Neuronal stem cell (in vitro differentiated cells): Measurements from ENCODE around the gene RGPD8.
"Not testable (repeated sequence)": the region's sequence is repeated elsewhere in the genome, so short reads cannot be mapped to it uniquely, and the experiment has no call there.

ENCODE experiments used
- DNase-seq: peaks from one replicate; pipeline ENCODE4 v3.0.0-alpha.2; 2013; ENCODE audit warnings: low spot score
- H2AFZ ChIP-seq: one replicate; pipeline ENCODE4 v1.6.1; 2013; ENCODE audit warnings: mild to moderate bottlenecking, low read length, inconsistent platforms
- H2AK5ac ChIP-seq: 2 replicates; pipeline ENCODE4 v1.6.1; 2013; ENCODE audit warnings: low read depth, mild to moderate bottlenecking, inconsistent platforms, low read length, moderate library complexity, mixed read lengths
- H2BK120ac ChIP-seq: 2 replicates; pipeline ENCODE4 v1.6.1; 2013; ENCODE audit warnings: low read depth, mild to moderate bottlenecking, inconsistent platforms, low read length, moderate library complexity, mixed read lengths
- H2BK12ac ChIP-seq: one replicate; pipeline ENCODE4 v1.6.1; 2013; ENCODE audit warnings: low read length, inconsistent platforms
- H2BK15ac ChIP-seq: 2 replicates; pipeline ENCODE4 v1.6.1; 2013; ENCODE audit warnings: mild to moderate bottlenecking, low read length, inconsistent platforms, mixed read lengths
- H2BK5ac ChIP-seq: one replicate; pipeline ENCODE4 v1.6.1; 2013; ENCODE audit warnings: inconsistent platforms, mild to moderate bottlenecking, low read length, moderate library complexity
- H3K14ac ChIP-seq: one replicate; pipeline ENCODE4 v1.6.1; 2013; ENCODE audit warnings: low read length, inconsistent platforms
- H3K18ac ChIP-seq: 2 replicates; pipeline ENCODE4 v1.6.1; 2013; ENCODE audit warnings: low read length, inconsistent platforms
- H3K23ac ChIP-seq: 2 replicates; pipeline ENCODE4 v1.6.1; 2013; ENCODE audit warnings: low read depth, mild to moderate bottlenecking, mixed read lengths, low read length, inconsistent platforms; ENCODE audit not compliant: poor library complexity
- H3K27ac ChIP-seq: replicated peaks from 3 replicates; pipeline ENCODE4 v1.5.1; 2013; ENCODE audit warnings: low read length, inconsistent platforms
- H3K27me3 ChIP-seq, 3 experiments: 2 replicates each; pipeline ENCODE4 v1.6.1; 2013; ENCODE audit warnings: low read length in 3 of 3, mild to moderate bottlenecking in 2 of 3, inconsistent platforms in 1 of 3, low read depth in 1 of 3, mixed read lengths in 1 of 3, moderate library complexity in 1 of 3; ENCODE audit not compliant: control insufficient read depth in 3 of 3, insufficient read depth in 3 of 3
- H3K36me3 ChIP-seq, 2 donors: replicated peaks in 1 of 2; 2 replicates each; pipeline ENCODE4 v1.6.1; 2013; ENCODE audit warnings: low read length in 2 of 2; ENCODE audit not compliant: control insufficient read depth in 2 of 2, insufficient read depth in 2 of 2
- H3K4ac ChIP-seq: 2 replicates; pipeline ENCODE4 v1.6.1; 2013; ENCODE audit warnings: inconsistent platforms, mild to moderate bottlenecking, low read length, moderate library complexity
- H3K4me1 ChIP-seq, 2 donors: 1 replicate in 1 of 2; 2 replicates in 1 of 2; pipeline ENCODE4 v1.6.1; 2013; ENCODE audit warnings: low read length in 2 of 2, low read depth in 1 of 2; ENCODE audit not compliant: control insufficient read depth in 2 of 2, insufficient read depth in 1 of 2
- H3K4me2 ChIP-seq: one replicate; pipeline ENCODE4 v1.6.1; 2013; ENCODE audit warnings: mild to moderate bottlenecking, low read length, inconsistent platforms; ENCODE audit not compliant: insufficient read depth, poor library complexity, severe bottlenecking
- H3K4me3 ChIP-seq, 2 donors: 2 replicates each; pipeline ENCODE4 v1.5.1; 2013; ENCODE audit warnings: low read length in 2 of 2, mild to moderate bottlenecking in 2 of 2, inconsistent platforms in 1 of 2, moderate library complexity in 1 of 2
- H3K79me1 ChIP-seq: one replicate; pipeline ENCODE4 v1.6.1; 2013; ENCODE audit warnings: low read depth, mild to moderate bottlenecking, inconsistent platforms, low read length, moderate library complexity
- H3K9ac ChIP-seq: one replicate; pipeline ENCODE4 v1.6.1; 2013; ENCODE audit warnings: mild to moderate bottlenecking, low read depth, low read length, inconsistent platforms; ENCODE audit not compliant: poor library complexity
- H3K9me3 ChIP-seq, 2 donors: replicated peaks in 1 of 2; 2 replicates each; pipeline versions ENCODE3 to v1.6.1; 2013; ENCODE audit warnings: low read length in 2 of 2, mild to moderate bottlenecking in 2 of 2, inconsistent platforms in 1 of 2, low read depth in 1 of 2, mixed read lengths in 1 of 2, moderate library complexity in 1 of 2; ENCODE audit not compliant: control insufficient read depth in 2 of 2, insufficient read depth in 1 of 2
- H4K8ac ChIP-seq: one replicate; pipeline ENCODE4 v1.6.1; 2013; ENCODE audit warnings: low read depth, mild to moderate bottlenecking, inconsistent platforms, low read length, moderate library complexity
- H4K91ac ChIP-seq: one replicate; pipeline ENCODE4 v1.6.1; 2013; ENCODE audit warnings: low read length, low read depth, mild to moderate bottlenecking, inconsistent platforms; ENCODE audit not compliant: poor library complexity
- WGBS, 2 donors: extraction: QIAGEN DNeasy Blood & Tissue Kit; methylation state at CpG; one replicate each; pipeline ENCODE4 v1.1.7; 2013; ENCODE audit warnings: missing lambda C conversion rate in 2 of 2, mixed read lengths in 1 of 2; ENCODE audit not compliant: insufficient read length in 2 of 2, insufficient replicate concordance in 1 of 2; ENCODE audit errors: extremely low coverage in 2 of 2; 5-methylcytosine and 5-hydroxymethylcytosine counted together

RGPD8 gene

DNA sequence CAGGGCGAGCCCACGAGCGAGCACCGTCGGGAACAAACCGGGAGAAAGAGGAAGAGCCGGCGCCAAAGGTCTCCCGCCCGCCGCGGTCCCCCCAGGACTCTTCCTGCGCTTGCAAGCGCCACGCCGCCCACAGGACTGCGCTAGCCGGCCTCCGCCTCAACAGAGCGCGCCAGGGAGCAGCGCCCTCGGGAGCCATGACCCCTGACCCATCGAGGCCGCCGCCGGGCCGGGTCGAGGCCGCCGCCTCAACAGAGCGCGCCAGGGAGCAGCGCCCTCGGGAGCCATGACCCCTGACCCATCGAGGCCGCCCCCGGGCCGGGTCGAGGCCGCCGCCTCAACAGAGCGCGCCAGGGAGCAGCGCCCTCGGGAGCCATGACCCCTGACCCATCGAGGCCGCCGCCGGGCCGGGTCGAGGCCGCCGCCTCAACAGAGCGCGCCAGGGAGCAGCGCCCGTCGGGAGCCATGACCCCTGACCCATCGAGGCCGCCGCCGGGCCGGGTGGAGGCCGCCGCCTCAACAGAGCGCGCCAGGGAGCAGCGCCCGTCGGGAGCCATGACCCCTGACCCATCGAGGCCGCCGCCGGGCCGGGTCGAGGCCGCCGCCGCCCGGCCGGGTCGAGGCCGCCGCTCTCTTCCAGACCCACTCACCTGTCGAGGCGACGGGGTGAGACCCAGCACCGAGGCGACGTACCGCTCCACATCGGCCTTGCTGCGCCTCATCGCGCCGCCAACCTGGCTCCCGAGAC, 538 bp downstream of the RGPD8 start:
- H3K4me3 ChIP-seq: peak overlapping the region in 1 of 2 donors; percentile 68
- not testable (repeated sequence) for H3K18ac ChIP-seq, H3K27ac ChIP-seq, H3K9ac ChIP-seq, H4K8ac ChIP-seq, H3K14ac ChIP-seq, H3K4me1 ChIP-seq, H2AK5ac ChIP-seq, H3K9me3 ChIP-seq, H3K79me1 ChIP-seq, H3K4ac ChIP-seq, H3K27me3 ChIP-seq, H4K91ac ChIP-seq, H3K36me3 ChIP-seq, H2BK5ac ChIP-seq, H3K23ac ChIP-seq, H2BK120ac ChIP-seq, DNase-seq, H2BK12ac ChIP-seq, H2BK15ac ChIP-seq
- WGBS, 2 donors: no CpG with 5 or more reads among the region's 98 CpGs
- peak overlapping the region; percentile 40 for H2AFZ ChIP-seq
- H3K4me2 ChIP-seq: peak overlapping the region; percentile 40

DNA sequence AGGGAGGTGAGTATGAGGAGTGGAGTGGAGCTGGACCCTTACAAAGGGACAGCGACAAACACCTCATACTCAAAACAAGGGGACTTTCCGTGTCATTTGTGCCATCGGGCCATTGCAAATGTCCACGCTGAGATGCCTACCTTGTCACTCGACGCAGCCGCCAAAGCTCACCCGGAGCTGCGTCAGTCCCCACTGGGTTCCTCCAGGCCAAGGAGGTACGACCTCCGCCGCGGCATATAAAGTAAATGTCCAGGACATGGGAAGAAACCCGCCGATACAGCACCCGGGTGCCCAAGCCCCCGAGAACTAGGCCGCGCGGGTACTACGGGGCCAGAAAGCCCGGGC, 1.1 kb downstream of the RGPD8 start:
- peak overlapping the region; percentile 18 for H3K4me2 ChIP-seq
- H4K8ac ChIP-seq, H3K14ac ChIP-seq, H2BK120ac ChIP-seq, H3K36me3 ChIP-seq, H3K4ac ChIP-seq, H3K79me1 ChIP-seq, H3K4me1 ChIP-seq, H3K9ac ChIP-seq, H3K23ac ChIP-seq, H3K9me3 ChIP-seq, H2BK12ac ChIP-seq, H2AFZ ChIP-seq, H4K91ac ChIP-seq, H2BK5ac ChIP-seq, DNase-seq, H3K4me3 ChIP-seq, H3K18ac ChIP-seq, H3K27me3 ChIP-seq, H2BK15ac ChIP-seq, H2AK5ac ChIP-seq, H3K27ac ChIP-seq: not testable (repeated sequence)
- WGBS, 2 donors: no CpG with 5 or more reads among the region's 22 CpGs

DNA sequence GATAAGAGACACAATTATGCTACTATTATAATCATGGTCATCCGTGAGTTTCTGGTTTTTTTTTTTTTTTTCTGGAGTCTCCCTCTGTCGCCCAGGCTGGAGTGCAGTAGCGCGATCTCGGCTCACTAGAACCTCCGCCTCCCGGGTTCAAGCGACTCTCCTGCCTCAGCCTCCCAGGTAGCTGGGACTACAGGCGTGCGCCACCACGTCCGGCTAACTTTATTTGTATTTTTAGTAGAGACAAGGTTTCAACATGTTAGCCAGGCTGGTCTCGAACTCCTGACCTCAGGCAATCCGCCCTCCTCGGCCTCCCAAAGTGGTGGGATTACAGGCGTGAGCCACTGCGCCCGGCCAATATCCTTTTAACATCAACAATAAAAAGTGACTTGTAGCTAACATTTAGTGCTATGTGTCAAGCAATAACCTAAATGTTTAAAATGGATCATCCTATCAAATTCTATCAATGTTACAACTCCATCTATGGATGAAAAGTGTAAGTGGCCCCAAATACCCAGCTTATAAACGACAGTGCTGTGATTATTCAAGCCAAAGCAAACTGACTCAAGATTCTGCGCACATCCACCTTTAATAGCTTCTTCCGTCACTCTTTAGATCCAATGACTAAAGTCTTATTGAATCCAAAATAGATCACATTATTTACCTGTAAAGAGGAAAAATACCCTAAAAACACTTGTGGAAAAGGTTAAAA, 1.7 kb downstream of the RGPD8 start:
- not testable (repeated sequence) for H4K91ac ChIP-seq, H3K27me3 ChIP-seq, H3K9ac ChIP-seq, H2AFZ ChIP-seq, H4K8ac ChIP-seq, H3K23ac ChIP-seq, H3K18ac ChIP-seq, H3K79me1 ChIP-seq, H3K4ac ChIP-seq, H2AK5ac ChIP-seq, H3K36me3 ChIP-seq, H2BK5ac ChIP-seq, H2BK15ac ChIP-seq, H3K4me3 ChIP-seq, H3K27ac ChIP-seq, DNase-seq, H3K4me1 ChIP-seq, H2BK12ac ChIP-seq, H2BK120ac ChIP-seq, H3K14ac ChIP-seq, H3K9me3 ChIP-seq, H3K4me2 ChIP-seq
- WGBS, 2 donors: no CpG with 5 or more reads among the region's 21 CpGs

GRCh38 chr2:112424553-112424952, 8.9 kb downstream of the RGPD8 start:
- not testable (repeated sequence) for H4K91ac ChIP-seq, H3K36me3 ChIP-seq, H2BK5ac ChIP-seq, H3K9me3 ChIP-seq, H3K4me3 ChIP-seq, H4K8ac ChIP-seq, H3K18ac ChIP-seq, H2AFZ ChIP-seq, H2BK12ac ChIP-seq, H3K79me1 ChIP-seq, H3K14ac ChIP-seq, H2BK15ac ChIP-seq, H3K23ac ChIP-seq, H3K9ac ChIP-seq, H3K27me3 ChIP-seq, H3K4ac ChIP-seq, H3K4me2 ChIP-seq, DNase-seq, H3K4me1 ChIP-seq, H3K27ac ChIP-seq, H2BK120ac ChIP-seq, H2AK5ac ChIP-seq
- WGBS, 2 donors: no CpG with 5 or more reads among the region's 3 CpGs
